Femur (tissue), 1 donor: Measurements from ENCODE around the gene C1QTNF8.

Experiments used
- DNase-seq: peaks from one replicate; pipeline ENCODE4 v3.0.0-alpha.2; 2017

Gene C1QTNF8

DNA sequence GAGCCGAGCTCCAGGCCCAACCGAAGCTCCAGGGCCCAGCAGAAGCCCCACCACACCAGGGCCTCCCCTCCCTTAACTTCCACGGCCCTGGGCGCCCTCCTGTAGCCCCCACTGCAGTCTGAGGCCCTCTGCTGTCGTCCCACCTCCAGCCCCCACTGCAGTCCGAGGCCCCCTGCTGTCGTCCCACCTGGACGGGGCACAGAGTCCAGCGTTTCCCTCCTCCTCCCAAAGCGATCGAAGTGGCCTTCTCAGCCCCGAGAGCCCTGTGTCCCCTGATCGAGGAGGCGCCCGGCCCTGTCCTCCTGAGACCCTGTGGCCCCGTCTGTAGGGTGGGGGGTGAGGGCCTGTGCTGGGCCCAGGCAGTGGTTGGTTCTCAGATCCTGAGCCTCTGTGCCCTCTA, 31.1 kb upstream of the C1QTNF8 start:
- DNase-seq = no peak

- DNase-seq = no peak
Observed at GRCh38 chr16:1126586-1126985, 30.5 kb upstream of the C1QTNF8 start.

- DNase-seq = no peak
Observed at GRCh38 chr16:1126044-1126443, 30.0 kb upstream of the C1QTNF8 start.

DNA sequence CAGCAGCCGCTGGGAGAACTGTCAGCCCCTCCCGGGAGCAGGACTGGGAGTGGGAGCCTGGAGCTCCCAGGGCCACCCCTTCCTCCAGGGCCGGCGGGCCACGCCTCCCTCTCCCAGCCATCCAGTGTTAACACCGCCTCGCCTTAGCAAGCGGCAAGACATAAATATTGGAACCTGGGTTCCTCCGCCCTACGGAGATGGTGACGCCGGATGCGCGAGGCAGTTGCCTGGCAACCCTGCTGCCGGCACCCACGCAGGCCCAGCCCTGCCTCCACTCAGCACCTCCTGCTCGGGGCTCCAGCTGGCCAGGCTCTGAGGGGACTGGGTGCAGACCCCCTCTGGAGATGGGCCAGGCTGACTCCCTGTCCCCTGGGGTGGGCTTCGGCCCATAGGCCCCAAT, 29.4 kb upstream of the C1QTNF8 start:
- no peak for DNase-seq

DNA sequence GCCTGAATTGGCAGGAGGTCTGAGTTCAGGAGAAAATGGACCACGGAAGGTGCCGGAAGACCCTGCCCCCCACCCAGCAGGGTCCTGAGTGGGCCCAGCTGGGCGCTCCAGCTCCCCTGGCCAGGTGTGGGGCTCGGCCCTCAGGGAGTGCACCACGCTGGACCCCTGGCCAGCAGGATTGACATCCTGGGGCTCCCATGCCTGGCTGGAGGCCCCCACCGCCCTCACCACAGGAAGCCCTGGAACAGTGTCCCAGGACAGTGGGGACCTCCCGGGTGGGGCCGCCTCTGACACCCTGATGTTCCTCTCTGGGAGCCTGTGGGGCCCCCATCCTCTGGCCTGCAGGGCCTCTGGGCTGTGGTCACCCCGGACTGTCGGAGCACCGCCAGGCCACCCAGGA, 28.8 kb upstream of the C1QTNF8 start:
- DNase-seq = no peak

- no peak for DNase-seq
Observed at GRCh38 chr16:1124291-1124690, 28.2 kb upstream of the C1QTNF8 start.

DNA sequence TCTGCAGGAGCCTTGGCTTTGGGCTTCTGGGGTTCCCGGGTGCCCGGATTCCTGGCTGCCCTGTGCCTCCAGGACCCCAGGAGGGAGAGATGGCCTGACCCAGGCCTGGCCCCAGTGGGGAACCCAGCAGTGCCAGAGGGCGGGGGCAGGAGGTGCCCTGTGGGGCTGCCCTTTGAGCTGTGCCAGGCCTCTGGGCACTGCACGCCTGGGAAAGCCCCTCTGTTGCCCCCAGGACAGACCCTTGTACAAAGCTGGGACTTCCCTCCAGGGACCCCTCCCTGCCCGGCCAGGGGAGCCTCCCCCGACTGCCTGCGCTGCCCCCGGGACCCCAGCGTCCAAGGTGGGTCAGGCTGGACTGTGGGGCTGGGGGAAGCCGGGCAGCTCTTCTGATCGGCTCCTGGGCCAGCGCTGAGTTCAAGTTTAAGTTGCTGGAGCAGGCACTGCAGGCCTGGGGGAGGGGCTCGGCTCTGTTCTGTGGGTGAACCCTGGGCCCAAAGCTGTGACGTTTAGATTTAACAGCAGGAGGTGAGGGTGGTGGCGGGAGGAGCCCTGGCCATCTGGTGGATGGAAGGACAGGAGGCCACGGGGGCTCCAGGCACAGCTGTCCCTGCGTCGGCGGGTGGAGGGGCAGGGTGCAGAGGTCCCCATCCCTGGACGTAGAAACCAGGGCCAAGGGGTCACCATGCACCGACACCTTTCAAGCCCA, 27.6 kb upstream of the C1QTNF8 start:
- no peak for DNase-seq

GRCh38 chr16:1122398-1122765, 26.3 kb upstream of the C1QTNF8 start:
- DNase-seq = no peak

GRCh38 chr16:1121601-1122397, 25.8 kb upstream of the C1QTNF8 start:
- no peak for DNase-seq

DNA sequence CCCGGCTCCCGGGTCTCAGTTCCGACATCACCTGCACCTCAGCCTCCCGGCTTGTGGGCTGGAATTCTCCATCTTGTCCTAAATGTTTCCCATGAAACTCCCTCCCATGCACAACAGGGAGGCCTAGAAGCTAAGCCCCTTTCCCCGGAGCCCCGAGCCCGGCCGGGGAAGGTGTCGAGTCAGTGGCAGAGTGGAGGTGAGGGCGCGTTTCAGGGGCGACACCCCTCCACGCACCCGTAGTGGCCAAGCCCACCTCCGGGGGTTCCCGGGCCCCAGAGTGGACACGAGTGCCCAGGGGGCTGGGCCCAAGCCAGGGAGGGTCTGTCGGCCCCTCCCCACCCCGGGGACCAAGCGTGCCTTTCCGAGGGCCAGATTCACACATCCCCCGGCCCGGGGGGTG, 25.0 kb upstream of the C1QTNF8 start:
- no peak for DNase-seq

DNA sequence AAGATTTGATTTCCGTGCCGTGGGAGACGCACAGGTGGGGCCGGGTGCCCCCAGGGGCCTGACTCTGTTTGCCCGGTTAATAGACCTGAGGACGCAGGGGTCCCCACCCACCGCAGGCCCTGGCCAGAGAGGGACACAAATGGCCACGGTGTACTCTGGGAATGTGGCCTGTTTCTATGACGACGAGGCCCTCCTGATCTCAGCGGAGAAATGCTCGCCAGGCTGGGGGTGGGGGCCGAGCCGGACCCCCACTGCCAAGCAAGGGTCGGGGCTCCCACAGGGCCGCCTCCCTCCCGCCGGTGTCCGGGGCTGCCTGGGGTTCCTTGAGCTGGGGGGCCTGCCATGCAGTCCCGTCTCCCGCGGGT, 24.5 kb upstream of the C1QTNF8 start:
- no peak for DNase-seq

DNA sequence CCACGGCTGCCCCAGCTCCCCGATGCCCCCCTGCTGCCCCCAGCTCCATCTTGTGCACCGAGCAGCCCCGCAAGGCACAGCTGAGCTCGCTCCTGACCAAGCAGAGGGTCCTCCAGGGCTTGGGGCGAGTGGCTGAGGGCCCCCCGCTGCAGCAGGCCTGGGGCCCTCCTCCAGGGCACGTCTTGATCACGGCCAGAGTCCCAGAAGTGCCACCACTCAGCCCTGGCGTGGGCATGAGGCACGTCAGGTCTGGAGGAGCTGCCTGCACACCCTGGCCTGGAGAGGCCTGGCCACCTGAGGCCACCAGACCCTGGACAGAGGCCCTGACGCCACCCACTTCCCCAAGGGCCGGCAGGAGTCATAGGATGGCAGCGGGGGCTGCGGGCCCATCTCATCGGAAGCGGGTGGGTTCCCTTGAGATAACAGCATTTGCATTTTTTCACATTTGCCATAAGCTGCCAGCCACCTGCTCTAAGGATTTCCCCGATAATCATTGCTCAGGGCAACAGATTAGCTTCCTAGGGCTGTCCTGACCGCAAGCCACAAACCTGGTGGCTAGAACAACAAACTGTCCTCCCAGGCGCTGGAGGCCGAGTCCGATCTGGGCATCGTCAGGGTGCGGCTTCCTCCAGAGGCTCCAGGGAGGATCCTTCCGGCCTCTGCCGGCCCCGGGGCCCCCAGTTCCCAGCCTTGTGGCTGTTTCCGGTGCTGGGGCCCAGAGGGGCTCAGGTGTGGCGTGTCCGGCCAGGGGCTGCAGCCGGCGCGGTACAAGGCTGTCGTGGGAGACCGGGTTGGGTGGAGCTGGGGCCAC, 23.9 kb upstream of the C1QTNF8 start:
- DNase-seq = no peak

DNA sequence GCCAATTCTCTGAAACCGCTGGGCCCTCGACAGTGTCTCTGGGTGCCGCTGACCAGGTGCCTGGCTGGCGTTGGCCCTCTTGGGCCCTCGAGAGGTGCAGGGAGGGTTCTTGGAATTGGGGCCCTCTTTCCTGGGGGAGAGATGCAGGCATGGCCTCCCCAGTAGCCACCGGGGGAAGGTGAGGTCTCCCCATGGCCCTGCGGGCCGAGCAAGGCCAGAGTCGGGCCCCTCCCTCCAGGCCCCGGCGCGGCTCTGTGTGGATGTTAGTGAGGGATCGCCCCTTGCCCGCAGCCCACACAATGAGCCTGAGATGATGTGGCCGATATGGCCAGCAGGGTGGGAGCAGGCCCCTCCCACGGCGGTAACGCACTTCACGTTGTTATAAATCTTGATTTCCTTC, 23.1 kb upstream of the C1QTNF8 start:
- DNase-seq = no peak

- no peak for DNase-seq
Observed at GRCh38 chr16:1117926-1118325, 21.9 kb upstream of the C1QTNF8 start.

GRCh38 chr16:1117176-1117900, 21.3 kb upstream of the C1QTNF8 start:
- DNase-seq = no peak

- DNase-seq = no peak
Observed at GRCh38 chr16:1116693-1117077, 20.6 kb upstream of the C1QTNF8 start.

DNA sequence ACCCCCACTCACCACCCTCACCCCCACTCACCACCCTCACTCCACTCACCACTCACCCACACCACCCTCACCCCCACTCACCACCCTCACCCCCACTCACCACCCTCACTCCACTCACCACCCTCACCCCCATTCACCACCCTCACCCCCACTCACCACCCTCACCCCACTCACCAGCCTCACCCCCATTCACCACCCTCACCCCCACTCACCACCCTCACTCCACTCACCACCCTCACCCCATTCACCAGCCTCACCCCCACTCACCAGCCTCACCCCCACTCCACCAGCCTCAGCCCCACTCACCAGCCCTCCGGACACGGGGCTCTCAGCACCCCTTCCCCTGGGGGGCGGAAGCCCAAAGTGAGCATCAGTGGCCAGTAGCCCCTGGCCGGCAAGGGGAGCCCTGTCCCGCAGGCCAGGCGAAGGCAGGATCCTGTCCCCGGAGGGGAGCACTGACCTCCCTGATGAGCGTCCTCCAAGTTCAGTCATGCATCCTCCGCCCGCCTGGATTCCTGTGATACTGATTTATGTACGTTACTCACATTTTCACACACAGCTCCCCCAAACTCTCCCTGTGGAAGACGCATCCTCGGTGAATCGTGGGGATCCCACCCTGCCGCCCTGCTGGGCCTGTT, 18.0 kb upstream of the C1QTNF8 start:
- DNase-seq = no peak

- DNase-seq = no peak
Observed at GRCh38 chr16:1113489-1113888, 17.4 kb upstream of the C1QTNF8 start.

- DNase-seq = no peak
Observed at GRCh38 chr16:1112506-1113184, 16.6 kb upstream of the C1QTNF8 start.

GRCh38 chr16:1109648-1110047, 13.6 kb upstream of the C1QTNF8 start:
- no peak for DNase-seq

DNA sequence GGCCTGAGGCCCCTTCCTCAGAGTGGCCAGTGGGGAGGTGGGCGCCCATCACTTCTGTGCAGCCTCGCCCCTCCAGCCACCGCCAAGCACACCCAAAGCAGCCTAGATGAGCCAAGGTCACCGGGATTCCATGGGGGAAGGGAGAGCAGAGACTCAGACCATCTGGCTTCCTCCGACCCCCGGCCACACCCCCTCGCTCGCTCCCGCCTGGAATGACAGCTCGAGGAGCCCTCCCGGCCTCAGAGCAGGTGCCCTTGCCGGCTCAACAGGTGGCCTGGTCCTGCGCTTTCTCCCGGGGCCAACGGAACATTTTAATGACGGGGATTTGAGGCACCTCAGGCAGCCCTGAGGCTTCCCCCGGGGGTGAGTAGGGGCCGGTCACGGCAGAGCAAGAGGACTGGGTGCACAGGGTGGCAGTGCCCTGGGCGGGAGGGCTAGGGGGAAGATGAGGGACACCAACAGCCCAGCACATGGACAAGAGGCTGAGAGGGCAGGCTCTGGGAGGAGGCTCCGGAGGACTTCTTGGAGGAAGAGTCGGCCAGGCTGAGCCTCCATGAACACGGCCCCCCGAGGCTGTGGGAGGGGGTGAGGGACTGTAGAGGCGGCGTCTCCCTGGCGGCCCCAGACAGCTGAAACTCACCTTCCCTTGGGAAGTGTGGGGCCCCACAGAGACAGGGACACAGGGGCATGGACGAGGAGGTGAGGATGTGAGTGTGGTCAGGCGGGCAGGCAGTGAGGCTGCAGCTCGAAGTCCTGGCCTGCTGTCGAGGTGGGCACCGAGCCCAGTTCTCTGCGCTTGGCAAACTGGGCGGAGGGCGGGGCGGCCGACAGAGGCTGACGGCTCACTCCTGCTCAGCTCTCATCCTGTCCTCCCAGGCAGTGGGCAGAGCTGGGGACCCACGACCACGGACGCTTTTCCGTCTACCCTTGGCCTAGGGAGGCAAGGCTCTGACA, 12.5 kb upstream of the C1QTNF8 start:
- peak; percentile 74 for DNase-seq
